Activated naive CD8-positive, alpha-beta T cell treated with anti-CD3 and anti-CD28 coated beads for 36 hours (primary cell): ENCODE results near the gene OR52I1. TPM values are rescaled to one million over a fixed set of nuclear protein-coding genes. Genes with fewer than 3 reads are reported as not detected.

Experiments
- DNase-seq: peaks from one replicate; pipeline ENCODE4 v3.0.0; 2021
- H3K27ac Mint-ChIP-seq: one replicate; pipeline ENCODE4 v1.8.0; 2022; ENCODE audit warnings: mild to moderate bottlenecking, moderate library complexity, mixed read lengths
- H3K27me3 Mint-ChIP-seq: one replicate; pipeline ENCODE4 v1.8.0; 2022; ENCODE audit warnings: mild to moderate bottlenecking, mixed read lengths
- H3K36me3 Mint-ChIP-seq: one replicate; pipeline ENCODE4 v1.8.0; 2021; ENCODE audit warnings: mild to moderate bottlenecking, mixed read lengths
- H3K4me1 Mint-ChIP-seq: one replicate; pipeline ENCODE4 v1.8.0; 2021; ENCODE audit warnings: mixed read lengths
- H3K4me3 Mint-ChIP-seq: one replicate; pipeline ENCODE4 v1.8.0; 2022; ENCODE audit warnings: mild to moderate bottlenecking, moderate library complexity, mixed read lengths
- H3K9me3 Mint-ChIP-seq: one replicate; pipeline ENCODE4 v1.8.0; 2022; ENCODE audit warnings: mixed read lengths
- total RNA-seq, 2 experiments: library from RNA; stranded (reverse); gene quantifications; one replicate each; pipeline ENCODE4 v1.2.3, GENCODE V29; 2021

OR52I1 gene
- total RNA-seq = not detected

- Mint-ChIP-seq H3K36me3 (peaks cover 9% of the 10 kb centered on the region), H3K27ac (no peak within 1 kb of the TSS), H3K4me1 (no peaks in the 10 kb centered on the region)
Observed at GRCh38 chr11:4593739-4594138, at the start of gene OR52I1. OR52I1 (plus strand) TSS chr11:4594039; CDS start chr11:4594039, 0 bp downstream.

GRCh38 chr11:4544891-4545290 is 48.9 kb upstream of the OR52I1 start, which contains the start of gene OR52M1:
OR52M1 (plus strand) TSS chr11:4545191; CDS start chr11:4545191, 0 bp downstream.
- Mint-ChIP-seq H3K4me3 (no peak within 1 kb of the TSS), H3K9me3 (no peaks in the 10 kb centered on the region), H3K27me3 (peaks cover 5% of the 10 kb centered on the region), H3K4me1 (peaks cover 3% of the 10 kb centered on the region), H3K36me3 (no peaks in the 10 kb centered on the region), H3K27ac (no peak within 1 kb of the TSS)
- no peak for DNase-seq

More at GRCh38 chr11:4593739-4594138, at the start of gene OR52I1:
- no peak for DNase-seq
- no peaks in the 10 kb centered on the region for H3K27me3 Mint-ChIP-seq
- no peak within 1 kb of the TSS for H3K4me3 Mint-ChIP-seq
- no peaks in the 10 kb centered on the region for H3K9me3 Mint-ChIP-seq

GRCh38 chr11:4546878-4547277 is 47.0 kb upstream of the OR52I1 start:
- H3K9me3 Mint-ChIP-seq = no peaks in the 10 kb centered on the region
- H3K36me3 Mint-ChIP-seq = no peaks in the 10 kb centered on the region
- peaks cover 13% of the 10 kb centered on the region for H3K27me3 Mint-ChIP-seq
- no peak overlapping the region for H3K27ac Mint-ChIP-seq
- H3K4me3 Mint-ChIP-seq = no peak overlapping the region
- peaks cover 3% of the 10 kb centered on the region for H3K4me1 Mint-ChIP-seq
- no peak for DNase-seq

- no peaks in the 10 kb centered on the region for H3K36me3 Mint-ChIP-seq
- no peak for DNase-seq
- no peak overlapping the region for H3K4me3 Mint-ChIP-seq
- no peaks in the 10 kb centered on the region for H3K9me3 Mint-ChIP-seq
- H3K27me3 Mint-ChIP-seq = peaks cover 13% of the 10 kb centered on the region
- H3K27ac Mint-ChIP-seq = no peak overlapping the region
- peaks cover 3% of the 10 kb centered on the region for H3K4me1 Mint-ChIP-seq
Observed at GRCh38 chr11:4547416-4547815, 46.4 kb upstream of the OR52I1 start.

GRCh38 chr11:4551346-4551979 is 42.4 kb upstream of the OR52I1 start:
- H3K4me3 Mint-ChIP-seq = no peak overlapping the region
- no peak overlapping the region for H3K27ac Mint-ChIP-seq
- H3K9me3 Mint-ChIP-seq = no peaks in the 10 kb centered on the region
- peaks cover 17% of the 10 kb centered on the region for H3K27me3 Mint-ChIP-seq
- no peaks in the 10 kb centered on the region for H3K4me1 Mint-ChIP-seq
- DNase-seq = no peak
- H3K36me3 Mint-ChIP-seq = no peaks in the 10 kb centered on the region

GRCh38 chr11:4559527-4560440 is 34.1 kb upstream of the OR52I1 start:
- Mint-ChIP-seq H3K9me3 (peaks cover 13% of the 10 kb centered on the region), H3K4me3 (no peak overlapping the region), H3K27ac (no peak overlapping the region), H3K4me1 (no peaks in the 10 kb centered on the region), H3K27me3 (peaks cover 24% of the 10 kb centered on the region), H3K36me3 (no peaks in the 10 kb centered on the region)
- no peak for DNase-seq

- H3K4me3 Mint-ChIP-seq = no peak overlapping the region
- H3K36me3 Mint-ChIP-seq = no peaks in the 10 kb centered on the region
- no peak overlapping the region for H3K27ac Mint-ChIP-seq
- DNase-seq = no peak
- H3K4me1 Mint-ChIP-seq = no peaks in the 10 kb centered on the region
- H3K27me3 Mint-ChIP-seq = peaks cover 24% of the 10 kb centered on the region
- peaks cover 13% of the 10 kb centered on the region for H3K9me3 Mint-ChIP-seq
Observed at GRCh38 chr11:4560467-4560866, 33.4 kb upstream of the OR52I1 start.

GRCh38 chr11:4565371-4565770 is 28.5 kb upstream of the OR52I1 start:
- Mint-ChIP-seq H3K27me3 (peaks cover 10% of the 10 kb centered on the region), H3K27ac (no peak overlapping the region), H3K4me1 (no peaks in the 10 kb centered on the region), H3K9me3 (peaks cover 13% of the 10 kb centered on the region), H3K36me3 (no peaks in the 10 kb centered on the region), H3K4me3 (no peak overlapping the region)
- no peak for DNase-seq

GRCh38 chr11:4569075-4569474 is 24.8 kb upstream of the OR52I1 start:
- Mint-ChIP-seq H3K9me3 (peaks cover 5% of the 10 kb centered on the region), H3K27me3 (no peaks in the 10 kb centered on the region), H3K27ac (no peak overlapping the region), H3K4me3 (no peak overlapping the region), H3K4me1 (no peaks in the 10 kb centered on the region), H3K36me3 (no peaks in the 10 kb centered on the region)
- DNase-seq = no peak

GRCh38 chr11:4576880-4577279 is 17.0 kb upstream of the OR52I1 start:
- Mint-ChIP-seq H3K4me3 (no peak overlapping the region), H3K27ac (no peak overlapping the region), H3K27me3 (peaks cover 31% of the 10 kb centered on the region), H3K9me3 (no peaks in the 10 kb centered on the region), H3K36me3 (no peaks in the 10 kb centered on the region), H3K4me1 (peaks cover 6% of the 10 kb centered on the region)
- DNase-seq = no peak

GRCh38 chr11:4577761-4578160 is 16.1 kb upstream of the OR52I1 start:
- Mint-ChIP-seq H3K9me3 (no peaks in the 10 kb centered on the region), H3K27ac (no peak overlapping the region), H3K4me3 (no peak overlapping the region), H3K4me1 (peaks cover 6% of the 10 kb centered on the region), H3K36me3 (no peaks in the 10 kb centered on the region), H3K27me3 (peaks cover 36% of the 10 kb centered on the region)
- no peak for DNase-seq

GRCh38 chr11:4578624-4579023 is 15.2 kb upstream of the OR52I1 start:
- H3K36me3 Mint-ChIP-seq = no peaks in the 10 kb centered on the region
- no peak for DNase-seq
- peaks cover 41% of the 10 kb centered on the region for H3K27me3 Mint-ChIP-seq
- no peaks in the 10 kb centered on the region for H3K9me3 Mint-ChIP-seq
- H3K4me3 Mint-ChIP-seq = no peak overlapping the region
- peaks cover 6% of the 10 kb centered on the region for H3K4me1 Mint-ChIP-seq
- no peak overlapping the region for H3K27ac Mint-ChIP-seq

GRCh38 chr11:4580124-4580523 is 13.7 kb upstream of the OR52I1 start:
- no peak overlapping the region for H3K4me3 Mint-ChIP-seq
- H3K27me3 Mint-ChIP-seq = peaks cover 43% of the 10 kb centered on the region
- DNase-seq = no peak
- H3K9me3 Mint-ChIP-seq = no peaks in the 10 kb centered on the region
- H3K4me1 Mint-ChIP-seq = peaks cover 6% of the 10 kb centered on the region
- H3K36me3 Mint-ChIP-seq = no peaks in the 10 kb centered on the region
- no peak overlapping the region for H3K27ac Mint-ChIP-seq

- peaks cover 36% of the 10 kb centered on the region for H3K27me3 Mint-ChIP-seq
- H3K36me3 Mint-ChIP-seq = no peaks in the 10 kb centered on the region
- no peaks in the 10 kb centered on the region for H3K4me1 Mint-ChIP-seq
- DNase-seq = no peak
- no peak within 1 kb of the TSS for H3K27ac Mint-ChIP-seq
- no peaks in the 10 kb centered on the region for H3K9me3 Mint-ChIP-seq
- H3K4me3 Mint-ChIP-seq = no peak within 1 kb of the TSS
Observed at GRCh38 chr11:4581443-4581842, 12.4 kb upstream of the OR52I1 start, which contains the start of gene OR52I2. OR52I2 (plus strand) TSS chr11:4581743.

- H3K4me1 Mint-ChIP-seq = no peaks in the 10 kb centered on the region
- peaks cover 2% of the 10 kb centered on the region for H3K36me3 Mint-ChIP-seq
- H3K9me3 Mint-ChIP-seq = no peaks in the 10 kb centered on the region
- no peak for DNase-seq
- no peak overlapping the region for H3K27ac Mint-ChIP-seq
- H3K27me3 Mint-ChIP-seq = peaks cover 6% of the 10 kb centered on the region
- no peak overlapping the region for H3K4me3 Mint-ChIP-seq
Observed at GRCh38 chr11:4589017-4589416, 4.8 kb upstream of the OR52I1 start.
